ENCODE measurements around the gene SPATC1L.

SPATC1L gene

DNA sequence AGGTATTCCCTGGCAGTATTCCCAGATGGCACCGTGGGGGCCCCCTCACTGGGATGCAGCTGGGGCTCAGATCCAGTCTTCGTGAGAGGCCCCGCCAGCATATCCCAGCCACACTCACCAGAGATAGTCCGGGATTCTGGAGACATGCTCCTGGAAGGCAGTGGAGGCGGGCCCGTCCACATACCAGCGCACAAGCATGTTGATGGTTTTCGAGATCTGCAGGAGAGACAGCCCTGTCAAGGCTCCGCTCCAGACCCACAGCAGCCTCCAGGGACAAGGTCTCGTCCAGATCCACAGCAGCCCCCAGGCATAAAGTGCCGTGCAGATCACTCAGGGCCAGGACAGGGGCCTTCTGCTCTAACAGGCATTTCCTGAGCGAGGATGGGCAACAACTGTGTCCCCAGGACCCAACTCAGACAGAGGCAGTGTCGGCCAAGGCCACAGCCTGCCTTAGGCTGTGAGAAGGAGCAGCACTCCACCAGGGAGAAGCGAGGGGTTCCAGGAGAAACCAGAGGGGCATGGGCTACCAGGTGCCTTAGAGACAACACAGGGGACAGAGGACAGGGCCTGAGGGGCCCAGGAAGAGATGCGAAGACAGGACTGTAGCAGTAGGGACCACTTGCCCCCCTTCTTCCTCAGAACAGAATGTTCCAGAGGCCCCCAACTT is 29.5 kb upstream of the SPATC1L start:
- peak; percentile 49 for DNase-seq (ENCODE audit: low spot score)
- Histone ChIP-seq H3K27ac (no peak overlapping the region), H3K4me3 (no peak overlapping the region)
- TF ChIP-seq, protein P1, sequence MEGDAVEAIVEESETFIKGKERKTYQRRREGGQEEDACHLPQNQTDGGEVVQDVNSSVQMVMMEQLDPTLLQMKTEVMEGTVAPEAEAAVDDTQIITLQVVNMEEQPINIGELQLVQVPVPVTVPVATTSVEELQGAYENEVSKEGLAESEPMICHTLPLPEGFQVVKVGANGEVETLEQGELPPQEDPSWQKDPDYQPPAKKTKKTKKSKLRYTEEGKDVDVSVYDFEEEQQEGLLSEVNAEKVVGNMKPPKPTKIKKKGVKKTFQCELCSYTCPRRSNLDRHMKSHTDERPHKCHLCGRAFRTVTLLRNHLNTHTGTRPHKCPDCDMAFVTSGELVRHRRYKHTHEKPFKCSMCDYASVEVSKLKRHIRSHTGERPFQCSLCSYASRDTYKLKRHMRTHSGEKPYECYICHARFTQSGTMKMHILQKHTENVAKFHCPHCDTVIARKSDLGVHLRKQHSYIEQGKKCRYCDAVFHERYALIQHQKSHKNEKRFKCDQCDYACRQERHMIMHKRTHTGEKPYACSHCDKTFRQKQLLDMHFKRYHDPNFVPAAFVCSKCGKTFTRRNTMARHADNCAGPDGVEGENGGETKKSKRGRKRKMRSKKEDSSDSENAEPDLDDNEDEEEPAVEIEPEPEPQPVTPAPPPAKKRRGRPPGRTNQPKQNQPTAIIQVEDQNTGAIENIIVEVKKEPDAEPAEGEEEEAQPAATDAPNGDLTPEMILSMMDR (IDR thresholded peaks at IDR 0.05) = no peak

DNA sequence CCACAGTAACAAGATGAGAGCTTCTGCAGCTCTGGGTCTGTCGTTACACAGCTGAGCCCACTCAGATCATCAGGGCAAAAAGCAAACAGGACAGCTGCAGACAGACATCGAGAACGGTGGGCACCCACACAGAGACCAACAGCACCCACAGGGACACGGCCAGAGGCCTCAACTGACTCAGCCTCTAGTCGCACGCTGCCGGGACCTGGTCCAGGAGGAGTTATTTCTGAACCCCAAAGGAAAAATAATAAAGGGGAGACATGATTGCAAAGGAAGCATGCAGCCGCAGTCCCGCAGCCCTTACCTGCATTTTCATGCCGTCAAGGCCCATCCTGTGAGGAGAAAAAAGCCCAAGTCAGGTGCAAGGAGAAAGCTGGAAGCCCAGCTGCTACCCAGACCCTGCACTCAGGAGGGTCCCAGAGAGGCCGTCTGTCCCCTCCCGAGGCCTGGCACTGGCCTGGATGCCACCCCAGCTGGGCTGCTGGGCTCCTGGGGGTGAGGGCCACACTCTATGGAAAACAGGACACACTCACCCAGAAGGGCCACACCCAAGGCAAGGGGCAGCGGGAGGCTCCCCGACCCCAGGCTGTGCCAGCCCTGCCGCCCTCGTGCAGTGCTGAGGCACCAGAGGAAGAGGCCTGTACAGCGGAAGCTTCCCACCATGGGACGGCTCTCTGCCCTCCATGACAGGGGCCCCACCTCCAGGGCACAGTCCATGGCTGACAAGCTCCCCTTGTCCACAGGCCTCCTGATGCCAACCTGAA is 28.6 kb upstream of the SPATC1L start:
- Histone ChIP-seq H3K27ac (no peak overlapping the region), H3K4me3 (no peak overlapping the region)
- TF ChIP-seq, protein P1 (IDR thresholded peaks at IDR 0.05) = no peak
- DNase-seq (ENCODE audit: low spot score) = peak; percentile 61

DNA sequence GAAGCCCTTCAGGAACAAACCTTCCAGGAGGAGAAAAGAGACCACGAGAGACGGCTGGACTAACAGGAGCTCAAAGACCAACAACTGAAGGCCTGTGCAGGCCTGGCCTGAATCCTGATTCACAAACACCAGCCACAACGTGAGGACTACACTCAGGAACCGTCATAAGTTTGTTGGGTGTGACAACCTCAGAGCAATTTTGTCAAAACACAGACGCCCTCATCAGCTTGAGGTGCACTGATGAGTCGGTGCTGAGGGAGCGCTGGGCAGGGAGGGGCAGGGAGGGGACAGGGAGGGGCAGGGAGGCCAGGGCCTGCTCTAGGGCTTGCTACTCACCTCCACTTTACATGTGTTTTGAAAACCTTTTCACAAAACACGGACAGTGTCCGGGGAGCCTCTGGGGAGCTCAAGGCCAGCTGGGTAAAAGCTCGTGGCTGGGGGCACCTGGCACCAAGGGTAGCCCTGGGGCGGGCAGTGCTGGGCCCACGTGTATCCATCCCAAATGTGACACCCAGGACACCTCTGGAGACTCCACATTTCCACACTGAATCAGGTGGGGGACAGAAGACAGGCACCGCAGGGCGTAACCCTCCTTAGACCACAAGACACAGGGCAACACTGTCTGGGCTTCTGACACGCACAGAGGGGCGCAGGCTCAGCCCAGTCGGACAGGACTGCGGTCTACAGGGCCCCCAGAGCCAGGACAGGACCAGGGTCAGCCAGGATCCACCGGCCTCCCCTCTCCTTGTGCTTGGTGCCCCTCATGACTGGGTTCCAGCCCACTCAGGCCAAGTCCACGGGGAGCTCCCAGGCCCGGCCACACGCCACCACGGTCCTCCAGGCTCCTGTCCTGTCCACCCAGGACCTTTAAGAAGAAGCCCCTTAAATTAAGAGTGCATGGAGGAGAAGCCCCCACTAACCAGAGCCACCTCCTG is 27.8 kb upstream of the SPATC1L start:
- DNase-seq (ENCODE audit: low spot score) = peak; percentile 47
- TF ChIP-seq, protein P1 (IDR thresholded peaks at IDR 0.05) = no peak
- H3K27ac ChIP-seq = no peak overlapping the region
- H3K4me3 ChIP-seq = no peak overlapping the region

DNA sequence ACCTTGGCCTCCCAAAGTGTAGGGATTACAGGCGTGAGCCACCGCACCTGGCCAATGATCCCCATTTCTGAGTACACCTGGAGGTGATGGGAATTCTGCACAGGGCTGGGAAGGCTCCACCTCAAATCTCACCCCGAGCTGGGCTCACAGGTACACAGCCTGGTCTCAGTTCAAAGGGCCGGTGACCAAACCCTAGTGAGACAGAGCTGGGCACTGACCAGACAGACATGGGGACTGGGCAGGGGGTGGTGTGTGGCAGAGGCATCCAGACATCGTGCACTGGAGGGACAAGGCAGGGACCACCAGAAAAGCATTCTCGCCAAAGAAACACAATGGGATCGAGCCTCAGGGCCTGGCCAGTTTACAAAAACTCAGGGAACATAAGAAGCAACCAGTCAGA is 27.1 kb upstream of the SPATC1L start:
- H3K4me3 ChIP-seq = no peak overlapping the region
- no peak overlapping the region for H3K27ac ChIP-seq
- peak; percentile 55 for DNase-seq (ENCODE audit: low spot score)
- TF ChIP-seq, protein P1 (IDR thresholded peaks at IDR 0.05) = no peak

DNA sequence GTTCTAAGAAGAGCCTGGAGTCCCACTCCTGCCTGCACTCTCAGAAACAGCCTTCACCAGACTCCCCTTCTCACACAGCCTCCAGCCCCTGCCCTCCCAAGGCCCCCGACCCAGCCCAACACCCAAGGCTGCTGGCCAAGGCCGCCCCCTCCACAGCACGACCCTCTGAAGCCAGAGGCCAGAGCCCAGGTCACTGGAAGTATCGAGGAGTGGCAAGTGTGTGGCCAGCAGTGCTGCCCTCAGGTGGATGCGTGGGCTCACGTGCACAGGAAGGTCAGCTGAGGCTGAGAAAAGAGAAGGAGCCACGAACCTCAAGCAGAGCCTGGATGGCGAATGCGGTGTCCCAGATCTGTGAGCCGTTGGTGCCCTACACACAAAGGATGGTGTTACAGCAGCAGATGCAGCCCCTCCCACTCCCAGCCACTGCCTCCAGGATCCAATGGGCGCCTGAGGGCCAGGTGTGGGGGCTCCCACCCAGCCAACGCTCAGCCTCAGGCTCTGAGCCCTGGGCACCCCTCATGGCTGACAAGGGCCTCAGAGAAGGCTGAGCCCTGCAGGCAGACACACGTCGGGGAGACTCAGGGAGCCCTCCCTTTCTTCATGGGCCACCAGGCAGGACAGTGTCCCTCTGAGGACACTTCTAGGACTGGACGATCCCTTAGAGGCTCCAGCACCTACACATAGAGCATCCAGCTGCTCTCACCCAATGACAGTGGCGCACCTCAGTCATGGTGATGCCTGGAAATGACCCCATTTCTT is 26.3 kb upstream of the SPATC1L start:
- TF ChIP-seq, protein P1 (IDR thresholded peaks at IDR 0.05) = no peak

More for the DNA sequence above, 26.3 kb upstream of the SPATC1L start:
- Histone ChIP-seq H3K4me3 (no peak overlapping the region), H3K27ac (no peak overlapping the region)
- no peak for DNase-seq (ENCODE audit: low spot score)
